GM19238 (cell line): ENCODE measurements around the gene SYNGR1.

Source experiments
- DNase-seq: peaks from one replicate; pipeline ENCODE4 v3.0.0; 2011; ENCODE audit warnings: low spot score; ENCODE audit not compliant: insufficient read length

SYNGR1 gene

GRCh38 chr22:39429186-39429585, 79.4 kb downstream of the SYNGR1 start:
- DNase-seq = no peak

GRCh38 chr22:39429916-39430575, 80.3 kb downstream of the SYNGR1 start:
- DNase-seq = no peak

- DNase-seq = no peak
Observed at GRCh38 chr22:39430576-39431150, 80.9 kb downstream of the SYNGR1 start.

- DNase-seq = no peak
Observed at GRCh38 chr22:39431216-39431801, 81.5 kb downstream of the SYNGR1 start.

- DNase-seq = no peak
Observed at GRCh38 chr22:39431821-39432251, 82.0 kb downstream of the SYNGR1 start.

- no peak for DNase-seq
Observed at GRCh38 chr22:39432361-39432811, 82.6 kb downstream of the SYNGR1 start.

GRCh38 chr22:39433476-39434242, 83.9 kb downstream of the SYNGR1 start:
- DNase-seq = no peak

GRCh38 chr22:39434243-39434653, 84.5 kb downstream of the SYNGR1 start:
- DNase-seq = no peak

- DNase-seq = no peak
Observed at GRCh38 chr22:39434721-39435120, 84.9 kb downstream of the SYNGR1 start.
